H9 (cell line): ENCODE measurements around the gene DGKB. TPM values are rescaled to one million over a fixed set of nuclear protein-coding genes. Genes with fewer than 3 reads are reported as not detected.

Experiments
- DNase-seq: peaks from one replicate; pipeline ENCODE4 v3.0.0-alpha.2; 2017
- H2AFZ ChIP-seq: one replicate; pipeline ENCODE4 v1.6.1; 2013; ENCODE audit warnings: mild to moderate bottlenecking, low read length, control low read depth, moderate library complexity
- H2AK5ac ChIP-seq: 2 replicates; pipeline ENCODE4 v1.6.1; 2013; ENCODE audit warnings: low read length, control low read depth, mixed read lengths; ENCODE audit not compliant: insufficient read length
- H2BK120ac ChIP-seq: one replicate; pipeline ENCODE4 v1.6.1; 2013; ENCODE audit warnings: low read depth, mild to moderate bottlenecking, low read length, control low read depth, inconsistent platforms; ENCODE audit not compliant: poor library complexity, severe bottlenecking
- H2BK12ac ChIP-seq: 2 replicates; pipeline ENCODE4 v1.6.1; 2013; ENCODE audit warnings: low read length, control low read depth, mixed read lengths, low read depth; ENCODE audit not compliant: insufficient read length
- H2BK15ac ChIP-seq: 2 replicates; pipeline ENCODE4 v1.6.1; 2013; ENCODE audit warnings: low read depth, low read length, control low read depth
- H2BK20ac ChIP-seq: one replicate; pipeline ENCODE4 v1.6.1; 2013; ENCODE audit warnings: low read depth, mild to moderate bottlenecking, low read length, control low read depth, inconsistent platforms; ENCODE audit not compliant: poor library complexity, severe bottlenecking
- H2BK5ac ChIP-seq: 2 replicates; pipeline ENCODE4 v1.6.1; 2013; ENCODE audit warnings: low read length, control low read depth, mixed read lengths; ENCODE audit not compliant: insufficient read length
- H3K14ac ChIP-seq: 2 replicates; pipeline ENCODE4 v1.6.1; 2013; ENCODE audit warnings: low read length, control low read depth; ENCODE audit not compliant: insufficient read depth
- H3K18ac ChIP-seq: 2 replicates; pipeline ENCODE4 v1.6.1; 2013; ENCODE audit warnings: low read depth, mild to moderate bottlenecking, mixed read lengths, low read length, control low read depth; ENCODE audit not compliant: insufficient read length
- H3K23ac ChIP-seq: 2 replicates; pipeline ENCODE4 v1.6.1; 2013; ENCODE audit warnings: low read length, control low read depth, mixed read lengths, low read depth; ENCODE audit not compliant: insufficient read length
- H3K23me2 ChIP-seq: 2 replicates; pipeline ENCODE4 v1.6.1; 2013; ENCODE audit warnings: low read depth, mild to moderate bottlenecking, mixed read lengths, low read length, control low read depth; ENCODE audit not compliant: insufficient read length, poor library complexity, severe bottlenecking
- H3K27ac ChIP-seq: 2 replicates; pipeline ENCODE4 v1.5.1; 2013; ENCODE audit warnings: low read length, control low read depth, mixed read lengths, low read depth; ENCODE audit not compliant: insufficient read length
- H3K27me3 ChIP-seq: 2 replicates; pipeline ENCODE4 v1.6.1; 2013; ENCODE audit warnings: low read length, control low read depth, inconsistent platforms; ENCODE audit not compliant: insufficient read depth
- H3K4ac ChIP-seq: 2 replicates; pipeline ENCODE4 v1.6.1; 2013; ENCODE audit warnings: low read depth, mild to moderate bottlenecking, control low read depth, inconsistent platforms, low read length, moderate library complexity
- H3K4me1 ChIP-seq: 2 replicates; pipeline ENCODE4 v1.6.1; 2013; ENCODE audit warnings: low read length, control low read depth, inconsistent platforms; ENCODE audit not compliant: insufficient read depth
- H3K4me2 ChIP-seq: 2 replicates; pipeline ENCODE4 v1.6.1; 2013; ENCODE audit warnings: low read length, control low read depth, mixed read lengths; ENCODE audit not compliant: insufficient read length, insufficient read depth
- H3K56ac ChIP-seq: 2 replicates; pipeline ENCODE4 v1.6.1; 2013; ENCODE audit warnings: low read depth, mild to moderate bottlenecking, mixed read lengths, low read length, control low read depth; ENCODE audit not compliant: insufficient read length
- H3K79me1 ChIP-seq: 2 replicates; pipeline ENCODE4 v1.6.1; 2013; ENCODE audit warnings: low read depth, mild to moderate bottlenecking, moderate library complexity, low read length, control low read depth, inconsistent platforms; ENCODE audit not compliant: insufficient read depth, poor library complexity, severe bottlenecking
- H3K79me2 ChIP-seq: 2 replicates; pipeline ENCODE4 v1.6.1; 2013; ENCODE audit warnings: low read length, control low read depth, inconsistent platforms; ENCODE audit not compliant: insufficient read depth
- H3K9ac ChIP-seq: 2 replicates; pipeline ENCODE4 v1.6.1; 2013; ENCODE audit warnings: low read length, control low read depth, mixed read lengths; ENCODE audit not compliant: insufficient read length; ENCODE audit errors: extremely low read depth
- H3K9me3 ChIP-seq: one replicate; pipeline ENCODE4 v1.6.1; 2013; ENCODE audit warnings: low read depth, low read length, inconsistent platforms; ENCODE audit not compliant: control insufficient read depth
- H3T11ph ChIP-seq: one replicate; pipeline ENCODE4 v1.6.1; 2013; ENCODE audit warnings: mild to moderate bottlenecking, low read length, control low read depth, inconsistent platforms
- H4K20me1 ChIP-seq: one replicate; pipeline ENCODE4 v1.6.1; 2013; ENCODE audit not compliant: control insufficient read depth, insufficient read length, insufficient read depth
- H4K5ac ChIP-seq: 2 replicates; pipeline ENCODE4 v1.6.1; 2013; ENCODE audit warnings: low read depth, mild to moderate bottlenecking, mixed read lengths, low read length, control low read depth; ENCODE audit not compliant: insufficient read length
- H4K8ac ChIP-seq: replicated peaks from 2 replicates; pipeline ENCODE4 v1.6.1; 2013; ENCODE audit warnings: low read length, control low read depth, mixed read lengths, low read depth; ENCODE audit not compliant: insufficient read length
- H4K91ac ChIP-seq: 2 replicates; pipeline ENCODE4 v1.6.1; 2013; ENCODE audit warnings: low read depth, mild to moderate bottlenecking, moderate library complexity, mixed read lengths, low read length, control low read depth; ENCODE audit not compliant: insufficient read length
- H3K27ac Mint-ChIP-seq, 3 experiments: 2 replicates in 2 of 3; 3 replicates in 1 of 3; pipeline ENCODE4 v1.8.0; 2020 to 2021; ENCODE audit warnings: mixed read lengths in 3 of 3, mild to moderate bottlenecking in 1 of 3, moderate library complexity in 1 of 3
- H3K27me3 Mint-ChIP-seq: 2 replicates; pipeline ENCODE4 v1.8.0; 2021; ENCODE audit warnings: low read depth, mild to moderate bottlenecking, moderate library complexity, mixed read lengths
- H3K36me3 Mint-ChIP-seq, 3 experiments: 2 replicates in 2 of 3; 3 replicates in 1 of 3; pipeline ENCODE4 v1.8.0; 2020 to 2021; ENCODE audit warnings: low read depth in 3 of 3, mixed read lengths in 3 of 3; ENCODE audit not compliant: insufficient read depth in 1 of 3
- H3K4me1 Mint-ChIP-seq, 2 experiments: 2 replicates each; pipeline ENCODE4 v1.8.0; 2020; ENCODE audit warnings: mixed read lengths in 2 of 2
- H3K4me3 Mint-ChIP-seq, 2 experiments: 2 replicates in 1 of 2; 3 replicates in 1 of 2; pipeline ENCODE4 v1.8.0; 2020 to 2021; ENCODE audit warnings: mild to moderate bottlenecking in 2 of 2, mixed read lengths in 2 of 2, moderate library complexity in 1 of 2
- H3K9me3 Mint-ChIP-seq, 2 experiments: 2 replicates in 1 of 2; 3 replicates in 1 of 2; pipeline ENCODE4 v1.8.0; 2020; ENCODE audit warnings: mild to moderate bottlenecking in 2 of 2, mixed read lengths in 2 of 2, moderate library complexity in 1 of 2
- WGBS: extraction: QIAGEN DNeasy Blood & Tissue Kit; methylation state at CpG from one replicate; pipeline ENCODE4 v1.1.7; 2013; ENCODE audit warnings: missing lambda C conversion rate, low lambda C conversion rate, mixed read lengths; ENCODE audit not compliant: insufficient read length; ENCODE audit errors: extremely low coverage; 5-methylcytosine and 5-hydroxymethylcytosine counted together
- total RNA-seq: library from RNA; stranded (reverse); gene quantifications from 2 replicates; pipeline ENCODE4 v1.2.1, GENCODE V29; 2021
- TF ChIP-seq, protein P1 (sequence below): fragments of 200-600 bp; sonication (generic); conservative IDR thresholded peaks from 3 replicates; pipeline ENCODE4 v1.8.0; 2021; ENCODE audit warnings: antibody characterized with exemption, mild to moderate bottlenecking

The DGKB gene
- total RNA-seq, 1 experiment from 2014 or later: 0.26 TPM

DNA sequence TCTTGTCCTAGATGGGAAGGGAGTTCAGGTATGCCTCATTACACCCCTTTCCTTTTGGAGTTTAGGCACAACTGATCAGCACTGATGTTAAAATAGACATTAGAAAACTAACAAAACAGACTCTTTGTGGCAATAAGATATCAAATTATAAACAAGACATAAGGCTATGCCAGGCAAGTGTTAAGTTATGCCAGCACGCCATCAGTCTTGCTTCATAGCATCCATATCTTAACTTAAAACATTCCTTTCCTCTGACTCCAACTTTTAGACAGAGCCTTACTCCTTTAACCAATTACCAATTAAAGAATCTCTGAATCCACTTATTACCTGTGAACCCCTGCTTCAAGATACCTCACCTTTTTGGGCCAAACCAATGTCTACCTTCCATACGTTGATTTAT is 786.9 kb downstream of the DGKB start:
- no peaks in the 10 kb centered on the region for H3K79me2 ChIP-seq
- WGBS: no CpG with 5 or more reads among the region's 2 CpGs
- Mint-ChIP-seq H3K27ac (no peak overlapping the region), H3K27me3 (no peaks in the 10 kb centered on the region), H3K4me1 (no peaks in the 10 kb centered on the region), H3K4me3 (no peak overlapping the region), H3K9me3 (no peaks in the 10 kb centered on the region), H3K36me3 (no peaks in the 10 kb centered on the region; a peak in 1 of 7 replicates)
- H2AFZ ChIP-seq: no peak overlapping the region
- H3K27me3 ChIP-seq: no peaks in the 10 kb centered on the region
- no peak overlapping the region for H3K27ac ChIP-seq
- no peak overlapping the region for H2AK5ac ChIP-seq
- no peaks in the 10 kb centered on the region for H4K20me1 ChIP-seq
- no peak overlapping the region for H2BK5ac ChIP-seq
- TF ChIP-seq, protein P1, sequence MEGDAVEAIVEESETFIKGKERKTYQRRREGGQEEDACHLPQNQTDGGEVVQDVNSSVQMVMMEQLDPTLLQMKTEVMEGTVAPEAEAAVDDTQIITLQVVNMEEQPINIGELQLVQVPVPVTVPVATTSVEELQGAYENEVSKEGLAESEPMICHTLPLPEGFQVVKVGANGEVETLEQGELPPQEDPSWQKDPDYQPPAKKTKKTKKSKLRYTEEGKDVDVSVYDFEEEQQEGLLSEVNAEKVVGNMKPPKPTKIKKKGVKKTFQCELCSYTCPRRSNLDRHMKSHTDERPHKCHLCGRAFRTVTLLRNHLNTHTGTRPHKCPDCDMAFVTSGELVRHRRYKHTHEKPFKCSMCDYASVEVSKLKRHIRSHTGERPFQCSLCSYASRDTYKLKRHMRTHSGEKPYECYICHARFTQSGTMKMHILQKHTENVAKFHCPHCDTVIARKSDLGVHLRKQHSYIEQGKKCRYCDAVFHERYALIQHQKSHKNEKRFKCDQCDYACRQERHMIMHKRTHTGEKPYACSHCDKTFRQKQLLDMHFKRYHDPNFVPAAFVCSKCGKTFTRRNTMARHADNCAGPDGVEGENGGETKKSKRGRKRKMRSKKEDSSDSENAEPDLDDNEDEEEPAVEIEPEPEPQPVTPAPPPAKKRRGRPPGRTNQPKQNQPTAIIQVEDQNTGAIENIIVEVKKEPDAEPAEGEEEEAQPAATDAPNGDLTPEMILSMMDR: no peak
- no peaks in the 10 kb centered on the region for H3K4me1 ChIP-seq
- no peak overlapping the region for H2BK120ac ChIP-seq
- no peak overlapping the region for H3K4ac ChIP-seq
- no peaks in the 10 kb centered on the region for H3K9me3 ChIP-seq
- no peak overlapping the region for H2BK12ac ChIP-seq
- no peak overlapping the region for H3T11ph ChIP-seq
- no peaks in the 10 kb centered on the region for H3K23me2 ChIP-seq
- H4K8ac ChIP-seq: no peak overlapping the region
- no peak overlapping the region for H3K23ac ChIP-seq
- no peak overlapping the region for H3K4me2 ChIP-seq
- H4K91ac ChIP-seq: no peak overlapping the region
- DNase-seq: no peak
- H4K5ac ChIP-seq: no peak overlapping the region
- no peak overlapping the region for H3K14ac ChIP-seq
- H2BK15ac ChIP-seq: no peak overlapping the region
- no peaks in the 10 kb centered on the region for H3K79me1 ChIP-seq
- H2BK20ac ChIP-seq: no peak overlapping the region
- no peak overlapping the region for H3K9ac ChIP-seq
- no peak overlapping the region for H3K18ac ChIP-seq
- H3K56ac ChIP-seq: no peak overlapping the region
